H1 (cell line): ENCODE results near the gene ROS1. TPM values are rescaled to one million over a fixed set of nuclear protein-coding genes. Genes with fewer than 3 reads are reported as not detected.

ENCODE experiments used
- CHD7 ChIP-seq: fragments of 300-600 bp; sonication (generic); IDR thresholded peaks from 2 replicates; pipeline ENCODE4 v1.7.1; 2012; ENCODE audit warnings: low read length, moderate library complexity, mild to moderate bottlenecking, inconsistent platforms; ENCODE audit not compliant: insufficient replicate concordance
- RXRA ChIP-seq: IDR thresholded peaks from 2 replicates; pipeline ENCODE4 v1.6.1; 2011; ENCODE audit warnings: low read depth, mild to moderate bottlenecking, low read length, moderate library complexity; ENCODE audit not compliant: insufficient read depth
- TAF1 ChIP-seq: IDR thresholded peaks from 2 replicates; pipeline ENCODE4 v1.6.1; 2011; ENCODE audit warnings: mild to moderate bottlenecking, low read depth, low read length
- polyA plus RNA-seq, 7 experiments: library from polyadenylated mRNA; depleted of rRNA in 3 of 7; stranded (reverse) in 5 of 7; unstranded in 2 of 7; fragments of >200 nt in 5 of 7; fragments of 200-250 nt in 2 of 7; gene quantifications; 1 replicate in 5 of 7; 2 replicates in 1 of 7; 4 replicates in 1 of 7; pipeline versions ENCODE4 v1.2.1 to v1.2.3, GENCODE V29; 2011 to 2013; ENCODE audit warnings: missing spikeins in 2 of 7, mixed read lengths in 2 of 7
- total RNA-seq: library from RNA; stranded (reverse); fragmentation: NEBNext Ultra II Directional; extraction: Animal tissue kit (Norgen Biotek cat#: 25700); gene quantifications from 2 replicates; pipeline ENCODE4 v1.2.1, GENCODE V29; 2021

ROS1 gene
- total and polyA plus RNA-seq, 2 of the 8 experiments (the other 6 are each of a cell fraction or from before 2014, with no cell fraction given), result not detected

DNA sequence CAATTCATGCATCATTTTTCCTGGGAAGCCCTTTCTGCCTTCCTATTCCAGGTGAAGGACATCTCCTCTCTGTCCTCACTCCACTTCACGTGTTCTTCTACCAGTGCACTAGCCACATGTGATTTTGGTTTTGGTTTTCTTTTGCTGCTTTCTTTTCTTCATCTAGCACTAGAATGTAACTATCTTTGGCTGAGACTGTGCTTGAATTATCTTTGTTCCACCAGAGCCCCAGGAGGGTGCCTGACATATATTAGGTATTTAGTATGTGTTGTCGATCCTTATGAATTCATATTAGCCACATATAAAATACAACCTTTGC lies 80.5 kb downstream of the ROS1 start (continued):
- TF ChIP-seq CHD7, result no peak
- no peak for TF ChIP-seq RXRA
- no peak for TF ChIP-seq TAF1
- TF ChIP-seq, all 59 proteins: peak for 0
